Loucy (cell line): ENCODE measurements around the gene TCF7L2.

Experiments
- H2AFZ ChIP-seq: fragments of 200-600 bp; sonication (generic); 2 replicates; pipeline ENCODE4 v1.6.0; 2016; ENCODE audit warnings: antibody characterized with exemption, mild to moderate bottlenecking, low read length, moderate library complexity
- H3F3A ChIP-seq: fragments of 200-600 bp; 2 replicates; pipeline ENCODE4 v1.6.0; 2016; ENCODE audit warnings: antibody characterized with exemption, low read depth, mild to moderate bottlenecking
- H3K27me3 ChIP-seq: fragments of 200-600 bp; sonication (generic); 2 replicates; pipeline ENCODE4 v1.6.1; 2014; ENCODE audit warnings: low read length, mild to moderate bottlenecking; ENCODE audit not compliant: insufficient read depth, poor library complexity, severe bottlenecking
- H3K36me3 ChIP-seq: fragments of 200-600 bp; sonication (generic); 2 replicates; pipeline ENCODE4 v1.6.1; 2016; ENCODE audit warnings: low read length; ENCODE audit not compliant: insufficient read depth
- H3K4me1 ChIP-seq: fragments of 200-600 bp; sonication (generic); 2 replicates; pipeline ENCODE4 v1.5.1; 2014; ENCODE audit warnings: low read length, mild to moderate bottlenecking; ENCODE audit not compliant: insufficient read depth, poor library complexity, severe bottlenecking
- H3K4me2 ChIP-seq: fragments of 200-600 bp; sonication (generic); 2 replicates; pipeline ENCODE4 v1.6.0; 2014; ENCODE audit warnings: antibody characterized with exemption, low read length, low read depth, mild to moderate bottlenecking; ENCODE audit not compliant: poor library complexity, severe bottlenecking
- H3K4me3 ChIP-seq: fragments of 200-600 bp; sonication (generic); 2 replicates; pipeline ENCODE4 v1.5.1; 2014; ENCODE audit warnings: low read length, mild to moderate bottlenecking, mixed read lengths; ENCODE audit not compliant: poor library complexity, severe bottlenecking
- H3K79me2 ChIP-seq: fragments of 200-600 bp; sonication (generic); 2 replicates; pipeline ENCODE4 v1.6.1; 2014; ENCODE audit warnings: low read length; ENCODE audit not compliant: insufficient read depth
- H3K9ac ChIP-seq: fragments of 200-600 bp; sonication (generic); 2 replicates; pipeline ENCODE4 v1.6.0; 2014; ENCODE audit warnings: mild to moderate bottlenecking, low read depth, low read length, moderate library complexity; ENCODE audit not compliant: poor library complexity, severe bottlenecking
- H3K9me2 ChIP-seq: fragments of 200-600 bp; sonication (generic); replicated peaks from 2 replicates; pipeline ENCODE4 v1.6.1; 2016; ENCODE audit warnings: low read depth, low read length, mixed read lengths
- H3K9me3 ChIP-seq: fragments of 200-600 bp; sonication (generic); 2 replicates; pipeline ENCODE4 v1.6.1; 2014; ENCODE audit warnings: mild to moderate bottlenecking, antibody characterized with exemption, low read length, low read depth; ENCODE audit not compliant: insufficient read depth
- H4K20me1 ChIP-seq: fragments of 200-600 bp; sonication (generic); 2 replicates; pipeline ENCODE4 v1.6.0; 2014; ENCODE audit warnings: antibody characterized with exemption, low read length, mild to moderate bottlenecking; ENCODE audit not compliant: insufficient read depth, poor library complexity, severe bottlenecking
- CTCF ChIP-seq: fragments of 200-600 bp; sonication (generic); conservative IDR thresholded peaks from 2 replicates; pipeline ENCODE4 v1.5.1; 2014; ENCODE audit warnings: mild to moderate bottlenecking, antibody characterized with exemption, low read length
- EZH2phosphoT487 ChIP-seq: fragments of 200-600 bp; IDR thresholded peaks from 2 replicates; pipeline ENCODE4 v1.6.1; 2018; ENCODE audit warnings: antibody characterized with exemption, mild to moderate bottlenecking, moderate library complexity, borderline replicate concordance

Gene TCF7L2

GRCh38 chr10:112964482-112964881 is 14.4 kb downstream of the TCF7L2 start:
- Histone ChIP-seq H3K4me2 (no peak overlapping the region), H4K20me1 (peaks cover 12% of the 10 kb centered on the region), H3K4me1 (peaks cover 6% of the 10 kb centered on the region), H3K9me3 (no peaks in the 10 kb centered on the region), H3K4me3 (no peak overlapping the region), H3K27me3 (no peaks in the 10 kb centered on the region), H3K9me2 (no peaks in the 10 kb centered on the region), H2AFZ (no peak overlapping the region), H3K9ac (no peak overlapping the region), H3K36me3 (no peaks in the 10 kb centered on the region), H3K79me2 (peaks cover 21% of the 10 kb centered on the region), H3F3A (0 out of 2 replicates have a peak, but pooled peaks cover under 1% of the 10 kb centered on the region)
- no peak for TF ChIP-seq CTCF
- no peak for TF ChIP-seq EZH2phosphoT487

DNA sequence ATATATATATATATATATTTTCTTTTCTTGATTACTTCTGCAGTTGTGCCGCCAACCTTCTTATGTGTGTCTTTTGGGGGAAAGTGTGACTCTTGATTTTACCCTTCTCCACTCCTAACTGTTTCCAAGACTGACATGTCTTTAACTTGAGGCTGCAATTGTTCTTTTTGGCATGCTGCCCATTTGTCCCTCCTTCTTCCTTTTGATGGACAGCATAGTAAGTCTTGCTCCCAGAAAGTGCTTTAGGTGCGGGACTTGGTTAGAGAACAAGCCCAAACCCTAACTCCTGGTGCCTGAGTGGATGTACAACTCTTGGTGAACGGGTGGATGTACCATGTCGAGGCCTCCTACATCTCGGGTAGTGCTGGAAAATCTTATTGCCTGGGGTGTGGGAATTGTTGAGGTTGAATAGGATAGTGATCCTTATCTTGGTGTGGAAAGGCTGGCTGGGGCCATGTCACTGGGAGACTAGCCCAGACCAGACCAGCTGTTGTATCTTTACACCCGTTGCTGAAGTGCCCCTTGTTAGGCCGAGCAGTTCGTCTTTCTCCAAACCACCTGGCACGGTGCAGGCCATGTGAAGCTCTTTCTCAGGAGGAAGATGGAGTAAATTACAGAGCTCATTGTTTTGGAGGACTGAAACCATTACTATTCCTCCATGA is 16.3 kb downstream of the TCF7L2 start:
- Histone ChIP-seq H3K36me3 (no peaks in the 10 kb centered on the region; the same call in 1 of the 2 replicates), H2AFZ (no peak overlapping the region), H4K20me1 (peaks cover 12% of the 10 kb centered on the region)

DNA sequence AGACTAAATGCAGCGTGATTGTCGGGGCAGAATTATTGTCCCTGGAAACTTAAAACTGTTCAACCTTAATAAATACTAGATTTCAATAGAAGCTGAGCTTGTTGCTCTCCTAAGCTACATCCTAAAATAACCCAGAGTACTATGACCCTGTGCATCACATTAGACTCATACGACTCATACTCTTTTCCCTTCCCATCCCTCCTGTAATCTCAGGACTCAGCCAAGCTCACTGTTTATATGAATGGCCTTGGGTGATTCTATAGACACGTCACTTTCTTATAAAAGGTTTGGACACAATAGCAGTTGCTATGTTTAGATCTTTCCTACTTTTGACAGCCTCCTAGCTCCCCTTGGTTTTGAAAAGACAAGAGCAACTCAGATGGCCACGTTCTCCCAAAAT is 17.2 kb downstream of the TCF7L2 start:
- no peak overlapping the region for H3K4me2 ChIP-seq
- H4K20me1 ChIP-seq = peaks cover 8% of the 10 kb centered on the region
- no peaks in the 10 kb centered on the region for H3K4me1 ChIP-seq
- H3K9me3 ChIP-seq = no peaks in the 10 kb centered on the region
- no peaks in the 10 kb centered on the region for H3K9me2 ChIP-seq
- no peaks in the 10 kb centered on the region; the same call in 1 of the 2 replicates for H3K36me3 ChIP-seq
- H3K9ac ChIP-seq = no peak overlapping the region
- H2AFZ ChIP-seq = no peak overlapping the region
- H3K79me2 ChIP-seq = peaks cover 15% of the 10 kb centered on the region
- TF ChIP-seq EZH2phosphoT487 (no peak), CTCF (no peak)
- no peak overlapping the region for H3K4me3 ChIP-seq
- H3K27me3 ChIP-seq = no peaks in the 10 kb centered on the region
- no peaks in the 10 kb centered on the region for H3F3A ChIP-seq

More for the DNA sequence above, 16.3 kb downstream of the TCF7L2 start:
- no peak overlapping the region for H3K9ac ChIP-seq
- no peaks in the 10 kb centered on the region for H3K4me1 ChIP-seq
- H3K4me3 ChIP-seq = no peak overlapping the region
- no peak overlapping the region for H3K4me2 ChIP-seq
- no peaks in the 10 kb centered on the region for H3F3A ChIP-seq
- TF ChIP-seq EZH2phosphoT487 (no peak), CTCF (no peak)
- no peaks in the 10 kb centered on the region for H3K9me3 ChIP-seq
- peaks cover 15% of the 10 kb centered on the region for H3K79me2 ChIP-seq
- H3K27me3 ChIP-seq = no peaks in the 10 kb centered on the region
- no peaks in the 10 kb centered on the region for H3K9me2 ChIP-seq
